ENCODE data around the gene KLHL17.

Gene KLHL17

DNA sequence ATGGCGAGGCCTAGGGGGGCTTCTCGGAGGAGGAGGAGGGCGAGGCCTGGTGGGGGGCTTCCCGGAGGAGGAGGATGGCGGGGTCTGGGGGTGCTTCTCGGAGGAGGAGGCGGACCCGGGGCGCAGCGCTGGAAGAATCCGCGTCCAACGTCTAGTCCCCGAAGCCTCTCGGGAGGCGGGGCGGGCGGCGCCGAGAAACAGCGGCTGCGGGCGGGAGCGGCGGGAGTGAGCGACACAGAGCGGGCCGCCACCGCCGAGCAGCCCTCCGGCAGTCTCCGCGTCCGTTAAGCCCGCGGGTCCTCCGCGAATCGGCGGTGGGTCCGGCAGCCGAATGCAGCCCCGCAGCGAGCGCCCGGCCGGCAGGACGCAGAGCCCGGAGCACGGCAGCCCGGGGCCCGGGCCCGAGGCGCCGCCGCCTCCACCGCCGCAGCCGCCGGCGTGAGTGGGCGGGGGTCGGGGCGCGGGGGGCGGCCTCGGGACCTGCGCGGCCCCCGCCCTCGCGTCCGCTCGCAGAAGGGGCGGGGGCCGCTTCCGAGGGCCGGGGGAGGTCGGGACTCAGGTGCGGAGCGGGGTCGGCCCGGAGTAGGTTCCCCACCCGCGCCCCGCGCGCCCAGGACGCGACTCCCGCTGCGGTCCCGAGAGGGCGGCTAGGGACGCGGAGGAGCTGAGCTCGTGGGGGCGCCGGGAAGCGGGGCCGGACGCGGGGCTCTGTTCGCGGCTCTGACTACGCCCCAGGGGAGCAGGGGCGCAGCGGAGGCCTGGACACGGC, at the start of gene KLHL17:
Gene KLHL17, plus strand, starts transcription at position 222 of the 769 bp plus-strand sequence. Its CDS starts 110 bp downstream, at position 332.
- Mint-ChIP-seq H3K36me3 (peaks cover 10% of the 10 kb centered on the region), H3K4me3 (peak within 1 kb of the TSS; percentile 98), H3K27me3 (no peaks in the 10 kb centered on the region), H3K4me1 (peaks cover 13% of the 10 kb centered on the region), H3K27ac (peak within 1 kb of the TSS; percentile 41), H3K9me3 (no peaks in the 10 kb centered on the region)

DNA sequence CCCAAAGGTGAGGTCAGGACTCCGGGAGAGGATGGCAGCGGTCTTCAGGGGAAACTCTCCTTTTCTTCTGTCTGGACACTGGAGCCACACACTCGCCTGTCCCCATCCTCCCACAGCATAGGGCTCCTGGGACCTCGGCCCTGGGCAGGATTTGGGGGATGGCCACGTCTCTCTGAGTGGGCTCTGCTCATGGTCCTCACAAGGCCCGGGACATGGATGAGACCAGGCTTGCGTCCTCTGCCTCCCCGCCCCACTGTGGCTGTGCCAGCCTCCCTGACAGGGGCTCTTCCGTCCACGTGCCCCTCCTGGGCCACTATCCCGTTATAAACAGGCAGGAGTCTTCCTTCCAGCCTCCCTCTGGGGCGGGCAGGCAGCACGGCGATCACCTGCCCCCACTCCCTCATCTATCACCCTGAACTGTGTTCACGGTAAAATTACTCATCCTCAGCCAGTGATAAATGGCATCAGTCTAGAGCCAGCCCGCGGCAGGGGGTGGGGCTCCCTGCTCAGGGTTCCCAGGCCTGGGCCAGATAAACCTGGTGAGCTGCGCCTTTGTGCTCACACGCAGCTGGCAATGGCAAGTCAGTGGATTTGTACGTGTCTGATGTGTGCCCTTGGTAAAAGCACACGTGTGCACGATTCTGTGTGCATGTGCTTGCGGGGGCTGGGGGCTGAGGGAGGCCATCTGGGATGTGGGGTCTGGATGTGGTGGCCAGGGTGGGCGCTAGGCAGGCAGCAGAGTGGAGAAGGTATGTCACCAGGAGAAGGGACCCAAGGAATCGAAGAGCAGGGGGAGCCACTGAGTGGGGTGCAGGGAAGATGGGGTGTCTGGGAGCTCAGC, 49.3 kb upstream of the KLHL17 start:
- H3K4me1 Mint-ChIP-seq: peaks cover 5% of the 10 kb centered on the region
- H3K9me3 Mint-ChIP-seq: no peaks in the 10 kb centered on the region
- peaks cover 28% of the 10 kb centered on the region for H3K27me3 Mint-ChIP-seq
- no peak overlapping the region for H3K4me3 Mint-ChIP-seq
- H3K27ac Mint-ChIP-seq: no peak overlapping the region
- peaks cover 1% of the 10 kb centered on the region for H3K36me3 Mint-ChIP-seq

DNA sequence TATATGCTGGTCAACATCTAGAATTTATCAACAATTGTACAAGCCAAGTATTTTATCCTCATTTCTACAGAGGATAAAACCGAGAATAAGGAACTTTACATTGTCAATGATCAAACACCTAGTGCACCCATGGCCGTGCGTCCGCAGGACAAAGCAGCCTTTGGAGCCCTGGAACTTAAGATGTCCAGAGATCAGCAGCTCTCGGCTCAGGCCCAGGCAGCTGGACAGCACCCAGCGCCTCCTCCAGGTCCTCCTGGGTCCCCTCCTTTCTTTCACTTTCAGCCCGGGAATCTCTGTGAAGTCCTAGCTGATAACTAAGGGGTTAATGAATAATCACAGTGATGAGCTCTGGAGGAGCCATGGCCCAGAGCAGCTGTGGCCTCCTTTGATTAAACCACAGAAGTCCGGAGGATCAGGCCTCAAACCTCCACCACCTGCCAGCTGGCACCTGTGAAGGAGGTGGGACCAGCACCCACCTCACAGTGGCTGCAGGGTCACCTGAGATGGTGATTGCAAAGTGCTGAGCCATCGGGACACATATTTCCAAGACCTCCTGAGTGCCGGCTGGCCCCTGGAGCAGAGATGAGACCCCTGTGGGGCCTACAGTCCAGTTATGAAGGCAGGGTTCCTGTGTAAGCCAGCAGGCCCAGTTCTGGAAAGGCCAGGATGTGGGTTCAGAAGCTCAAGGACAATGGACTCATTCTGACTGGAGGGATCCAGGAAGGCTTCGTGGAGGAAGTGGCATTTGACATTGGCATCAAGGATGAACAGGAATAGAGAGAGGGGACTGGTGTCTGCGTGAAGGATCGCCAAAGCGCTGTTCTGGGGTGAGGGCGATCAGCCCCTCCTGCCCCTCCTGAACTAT, 48.3 kb upstream of the KLHL17 start:
- Mint-ChIP-seq H3K27me3 (peaks cover 20% of the 10 kb centered on the region), H3K4me1 (peaks cover 5% of the 10 kb centered on the region)

DNA sequence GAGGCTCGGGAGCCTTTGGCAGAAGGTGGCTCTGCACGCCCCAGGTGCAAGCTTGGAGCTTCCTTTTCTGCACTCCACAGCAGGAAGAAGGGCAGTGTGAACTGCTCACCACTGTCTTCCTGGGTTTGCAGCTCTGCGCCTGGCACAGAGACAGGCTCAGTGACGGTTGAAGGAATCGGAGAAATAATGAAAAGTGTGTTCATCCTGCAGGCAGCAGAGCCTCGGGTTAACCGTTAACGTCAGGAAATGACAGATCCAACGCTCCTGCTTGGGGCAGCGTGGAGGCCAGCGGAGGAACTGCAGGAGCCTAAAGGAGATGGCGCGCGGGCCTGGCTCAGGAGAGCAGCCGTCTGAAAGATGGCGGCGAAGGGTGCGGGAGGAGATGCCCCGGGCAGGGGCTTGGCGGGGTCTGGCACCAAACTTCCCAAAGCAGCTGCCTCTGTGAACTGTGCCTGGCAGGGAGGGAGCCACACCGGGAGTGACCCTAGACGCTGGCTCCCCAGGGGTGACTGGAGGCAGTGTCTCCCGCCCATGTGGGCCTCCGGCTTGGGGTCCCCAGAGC, 47.6 kb upstream of the KLHL17 start:
- Mint-ChIP-seq H3K27me3 (peaks cover 21% of the 10 kb centered on the region), H3K36me3 (peaks cover 1% of the 10 kb centered on the region), H3K9me3 (no peaks in the 10 kb centered on the region), H3K27ac (no peak overlapping the region), H3K4me1 (peaks cover 5% of the 10 kb centered on the region), H3K4me3 (no peak overlapping the region)

More for the DNA sequence above, 48.3 kb upstream of the KLHL17 start:
- Mint-ChIP-seq H3K36me3 (peaks cover 1% of the 10 kb centered on the region), H3K9me3 (no peaks in the 10 kb centered on the region), H3K4me3 (no peak overlapping the region), H3K27ac (no peak overlapping the region)

DNA sequence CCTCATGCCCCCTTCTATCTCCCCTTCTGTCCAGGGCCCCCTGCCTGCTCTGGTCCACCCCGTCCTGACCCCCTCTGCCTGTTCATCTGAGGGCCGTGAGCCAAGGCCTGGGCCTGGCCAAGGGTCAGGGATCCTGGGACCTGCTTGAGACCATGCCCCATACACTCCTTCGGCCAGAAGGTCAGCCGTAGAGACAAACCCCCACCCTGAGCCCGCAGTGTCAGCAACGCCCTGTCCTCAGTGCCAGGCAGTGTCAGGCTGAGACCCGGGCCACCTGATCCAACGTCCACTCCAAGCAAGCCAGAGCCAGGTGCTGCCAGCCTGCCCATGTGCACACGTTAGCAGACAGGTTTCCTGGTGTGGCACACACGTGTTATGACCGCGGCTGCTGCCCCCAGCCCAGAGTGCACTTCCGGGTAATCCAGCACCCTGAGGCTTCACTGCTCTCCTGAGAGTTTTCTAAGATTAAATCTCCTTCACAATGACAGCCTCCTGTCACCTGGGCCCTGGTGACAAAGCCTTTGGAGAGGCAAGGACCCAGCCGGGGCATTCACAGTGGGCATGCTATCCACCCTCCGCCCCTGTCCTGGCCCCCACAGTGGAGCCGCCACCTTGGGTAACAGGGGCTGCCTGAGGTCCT, 46.8 kb upstream of the KLHL17 start:
- no peak overlapping the region for H3K4me3 Mint-ChIP-seq
- no peaks in the 10 kb centered on the region for H3K9me3 Mint-ChIP-seq
- H3K4me1 Mint-ChIP-seq: peaks cover 5% of the 10 kb centered on the region
- H3K27me3 Mint-ChIP-seq: peaks cover 17% of the 10 kb centered on the region
- H3K36me3 Mint-ChIP-seq: no peaks in the 10 kb centered on the region
- no peak overlapping the region for H3K27ac Mint-ChIP-seq

DNA sequence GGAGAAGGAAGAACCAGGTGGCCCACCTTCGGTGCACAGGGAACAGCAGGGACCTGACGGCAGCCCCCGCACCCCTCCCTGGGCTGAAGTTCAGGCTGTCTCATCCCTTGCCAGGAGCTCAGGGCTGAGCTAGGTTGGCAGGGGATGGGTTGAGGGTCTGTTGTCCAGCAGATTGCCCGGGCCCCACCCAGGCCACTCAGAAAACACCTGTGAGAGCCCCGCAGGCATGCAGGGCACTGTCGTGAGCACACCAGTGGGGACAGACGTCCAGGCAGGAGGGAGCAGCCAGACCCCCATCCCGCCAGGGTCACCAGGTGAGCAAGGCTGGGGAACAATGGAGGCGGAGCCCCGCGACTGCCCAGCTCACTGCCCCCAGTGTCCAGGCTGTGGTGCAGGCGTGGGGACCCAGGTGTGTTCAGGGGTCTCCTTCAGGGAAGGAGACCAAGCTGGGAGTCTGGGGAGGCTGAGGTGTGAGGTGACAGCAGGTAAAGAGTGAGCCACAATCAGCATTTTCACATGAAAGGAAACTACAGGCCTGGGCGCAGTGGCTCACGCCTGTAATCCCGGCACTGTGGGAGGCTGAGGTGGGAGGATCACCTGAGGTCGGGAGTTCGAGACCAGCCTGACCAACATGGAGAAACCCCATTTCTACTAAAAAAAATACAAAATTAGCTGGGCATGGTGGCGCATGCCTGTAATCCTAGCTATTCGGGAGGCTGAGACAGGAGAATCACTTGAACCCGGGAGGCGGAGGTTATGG, 46.1 kb upstream of the KLHL17 start:
- peaks cover 5% of the 10 kb centered on the region for H3K4me1 Mint-ChIP-seq
- no peak overlapping the region for H3K4me3 Mint-ChIP-seq
- no peaks in the 10 kb centered on the region for H3K9me3 Mint-ChIP-seq
- no peaks in the 10 kb centered on the region for H3K36me3 Mint-ChIP-seq
- no peak overlapping the region for H3K27ac Mint-ChIP-seq
- H3K27me3 Mint-ChIP-seq: peaks cover 18% of the 10 kb centered on the region

DNA sequence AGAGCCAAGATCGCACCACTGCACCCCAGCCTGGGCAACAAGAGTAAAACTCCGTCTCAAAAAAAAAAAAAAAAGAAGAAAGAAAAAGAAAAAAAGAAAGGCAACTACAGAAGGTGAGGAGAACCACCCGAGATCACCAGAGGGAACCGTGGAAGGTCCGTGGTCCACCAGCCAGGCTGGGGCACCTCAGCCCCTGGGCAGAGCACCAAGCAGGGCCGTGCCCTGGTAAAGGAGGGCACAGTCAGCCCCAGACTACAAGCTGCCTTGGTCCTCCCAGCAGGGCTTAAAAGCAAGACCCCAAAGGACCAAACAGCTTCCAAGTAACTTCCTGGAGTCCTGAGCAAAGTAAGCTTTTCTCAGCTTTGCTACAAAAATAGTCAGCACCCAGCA, 45.5 kb upstream of the KLHL17 start:
- Mint-ChIP-seq H3K9me3 (no peaks in the 10 kb centered on the region), H3K36me3 (no peaks in the 10 kb centered on the region), H3K27me3 (peaks cover 18% of the 10 kb centered on the region), H3K27ac (no peak overlapping the region), H3K4me1 (peaks cover 5% of the 10 kb centered on the region), H3K4me3 (no peak overlapping the region)

DNA sequence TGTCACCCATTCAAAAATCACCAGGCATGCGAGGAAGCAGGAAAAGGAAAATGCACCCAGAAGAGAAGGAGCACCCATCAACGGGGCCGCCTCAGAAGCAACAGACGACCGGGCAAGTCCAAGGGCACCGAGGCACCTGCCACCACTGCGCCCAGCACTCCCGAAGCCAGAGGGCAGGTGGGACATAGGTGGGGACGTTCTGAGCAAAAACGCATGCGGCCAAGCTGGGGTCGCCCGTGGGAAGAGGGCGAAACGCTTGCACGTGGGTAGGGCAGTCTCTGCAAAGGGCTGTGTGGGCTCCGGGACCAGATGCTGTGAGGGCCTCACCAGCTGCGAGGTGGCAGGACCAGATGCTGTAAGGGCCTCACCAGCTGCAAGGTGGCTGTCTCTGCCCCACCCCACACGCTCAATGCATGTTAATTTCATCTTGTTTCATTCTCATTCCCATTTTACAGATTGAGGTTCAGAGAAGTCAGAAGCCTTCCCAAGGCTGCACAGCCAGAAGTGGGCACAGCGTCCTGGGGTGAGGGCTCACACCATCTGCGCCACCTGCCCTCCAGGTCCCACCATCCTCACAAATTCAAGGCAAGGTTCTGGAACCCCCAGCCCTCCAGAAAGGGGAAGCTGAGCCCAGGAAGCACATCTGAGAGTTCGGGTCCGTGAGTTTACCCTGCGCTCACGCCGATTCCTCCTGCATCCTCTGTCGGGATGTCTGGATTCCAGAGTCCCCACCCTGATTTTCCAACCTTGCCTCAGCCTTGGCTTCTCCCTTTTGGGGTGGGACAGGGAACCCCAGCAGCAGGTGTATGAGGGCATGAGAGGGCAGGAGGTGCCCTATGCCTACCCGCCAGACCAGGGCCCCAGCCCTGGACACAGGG, 44.9 kb upstream of the KLHL17 start:
- Mint-ChIP-seq H3K4me3 (no peak overlapping the region), H3K36me3 (no peaks in the 10 kb centered on the region), H3K4me1 (peaks cover 8% of the 10 kb centered on the region), H3K9me3 (no peaks in the 10 kb centered on the region), H3K27ac (no peak overlapping the region), H3K27me3 (peaks cover 21% of the 10 kb centered on the region)

DNA sequence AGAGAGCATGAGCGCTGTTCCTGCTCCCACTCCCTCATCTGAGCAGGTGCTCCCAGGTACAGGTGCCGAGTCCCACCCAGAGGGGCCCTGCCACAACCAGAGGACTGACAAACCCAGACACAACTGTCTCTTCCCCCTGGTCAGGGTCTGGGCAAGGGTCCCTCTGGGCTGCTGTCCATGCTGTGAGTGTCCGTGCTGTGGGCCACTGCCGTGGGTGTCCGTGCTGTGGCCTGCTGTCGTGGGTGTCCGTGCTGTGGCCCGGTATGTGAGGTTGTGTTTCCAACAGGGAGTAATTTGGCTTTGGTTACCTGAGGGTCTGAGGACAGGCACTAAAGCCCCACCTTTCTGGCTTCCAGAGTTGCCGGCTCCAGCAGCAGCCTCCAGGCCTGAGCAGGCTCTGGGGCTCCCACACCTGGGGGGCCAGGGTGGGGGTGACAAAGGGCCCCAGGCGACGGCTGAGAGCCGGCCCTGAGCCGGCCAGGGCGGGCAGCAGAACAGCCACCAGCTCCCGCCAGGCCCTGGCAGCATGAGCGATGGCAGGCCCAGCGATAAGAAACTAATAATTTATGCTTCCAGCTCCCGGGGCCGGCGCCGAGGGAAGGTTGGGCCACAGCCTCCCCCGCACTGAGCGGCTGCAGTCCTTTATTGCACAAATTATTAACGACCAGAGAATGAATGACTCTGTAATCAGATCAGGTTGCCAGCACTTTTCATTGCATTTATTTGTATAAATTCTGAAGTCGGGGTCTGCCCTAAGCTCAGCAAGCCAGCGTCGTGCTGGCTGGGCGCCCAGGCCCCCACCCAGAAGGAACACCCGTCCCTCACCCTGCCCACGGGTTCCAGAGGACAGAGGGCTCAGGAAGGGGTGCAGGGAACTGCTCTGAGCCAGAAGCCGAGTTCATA, 44.0 kb upstream of the KLHL17 start:
- Mint-ChIP-seq H3K27ac (no peak overlapping the region), H3K27me3 (peaks cover 17% of the 10 kb centered on the region), H3K36me3 (no peaks in the 10 kb centered on the region), H3K4me1 (peaks cover 14% of the 10 kb centered on the region), H3K4me3 (no peak overlapping the region), H3K9me3 (no peaks in the 10 kb centered on the region)

DNA sequence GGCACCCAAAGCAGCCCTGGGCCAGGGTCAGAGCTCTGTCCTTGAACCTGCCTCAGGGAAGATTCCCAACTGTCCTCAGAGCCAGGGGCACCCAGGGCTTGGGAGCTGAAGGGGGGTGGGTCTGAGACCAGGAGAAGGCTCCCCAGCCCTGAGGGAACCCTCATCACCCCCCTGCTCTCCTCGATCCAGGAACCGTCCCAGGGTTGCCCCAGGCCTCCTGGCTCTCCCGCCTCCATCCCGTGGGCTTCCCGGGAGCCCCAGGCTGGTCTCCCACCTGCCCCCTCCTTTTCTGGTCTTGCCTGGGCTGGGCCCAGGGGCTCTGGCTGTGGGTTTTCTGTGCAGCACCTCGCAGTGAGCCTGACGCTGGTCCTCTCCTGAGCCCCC, 43.3 kb upstream of the KLHL17 start:
- Mint-ChIP-seq H3K4me3 (no peak overlapping the region), H3K27ac (no peak overlapping the region), H3K36me3 (no peaks in the 10 kb centered on the region), H3K27me3 (peaks cover 20% of the 10 kb centered on the region), H3K4me1 (peaks cover 16% of the 10 kb centered on the region), H3K9me3 (no peaks in the 10 kb centered on the region)

DNA sequence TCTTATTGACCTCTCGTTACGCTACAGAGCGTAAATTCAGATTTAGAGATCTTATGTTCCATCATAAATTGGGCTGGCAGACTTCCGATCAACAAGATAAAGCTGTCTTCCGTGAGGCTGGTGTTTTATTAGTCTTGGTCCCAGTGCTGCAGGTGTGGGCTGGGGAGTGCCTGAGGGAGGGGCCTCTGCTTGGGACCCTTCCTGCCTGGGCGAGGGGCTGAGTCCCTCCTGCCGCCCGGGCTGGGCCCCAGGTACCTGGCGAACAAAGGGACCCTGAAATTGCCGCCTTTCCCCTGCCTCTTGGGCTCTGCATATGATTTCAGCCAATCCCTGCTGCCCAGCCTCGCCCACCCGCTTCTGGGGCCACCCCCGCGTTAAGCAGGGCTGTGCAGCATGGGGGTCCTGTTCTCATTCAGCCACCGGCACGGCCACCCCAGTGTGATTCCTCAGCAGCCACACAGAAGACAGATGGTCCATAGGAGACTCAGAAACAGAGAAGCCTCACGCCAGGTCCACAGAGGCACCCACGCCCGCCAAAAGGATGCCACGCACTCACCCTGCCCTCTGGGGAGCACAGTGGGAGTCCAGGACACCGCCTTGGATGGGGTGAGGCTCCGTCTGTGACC, 42.8 kb upstream of the KLHL17 start:
- H3K9me3 Mint-ChIP-seq: no peaks in the 10 kb centered on the region
- H3K4me3 Mint-ChIP-seq: no peak overlapping the region
- H3K27ac Mint-ChIP-seq: no peak overlapping the region
- peaks cover 22% of the 10 kb centered on the region for H3K27me3 Mint-ChIP-seq
- H3K36me3 Mint-ChIP-seq: no peaks in the 10 kb centered on the region
- peaks cover 12% of the 10 kb centered on the region for H3K4me1 Mint-ChIP-seq

DNA sequence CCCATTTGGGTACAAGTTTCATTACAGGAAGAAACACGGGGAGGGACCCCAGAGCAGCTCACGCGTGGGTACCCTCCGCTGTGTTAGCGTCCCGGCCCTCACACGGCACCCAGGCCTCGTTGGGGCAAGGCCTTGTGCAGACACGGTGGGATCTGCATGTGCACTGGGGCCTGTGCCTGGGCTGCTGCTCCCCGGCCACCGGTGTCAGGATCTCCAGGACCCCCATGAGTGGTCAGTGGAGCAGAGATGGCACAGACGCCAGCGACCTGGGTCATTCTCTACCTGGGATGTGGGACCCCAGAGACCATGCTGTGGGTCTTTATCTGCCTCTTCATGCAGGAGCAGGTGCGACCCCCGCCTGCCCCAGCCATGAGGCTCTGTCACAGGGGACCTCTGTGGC, 42.0 kb upstream of the KLHL17 start:
- H3K27me3 Mint-ChIP-seq: peaks cover 21% of the 10 kb centered on the region

More for the DNA sequence above, 42.0 kb upstream of the KLHL17 start:
- no peaks in the 10 kb centered on the region for H3K9me3 Mint-ChIP-seq
- peaks cover 14% of the 10 kb centered on the region for H3K4me1 Mint-ChIP-seq
- H3K4me3 Mint-ChIP-seq: no peak overlapping the region
- no peak overlapping the region for H3K27ac Mint-ChIP-seq
- H3K36me3 Mint-ChIP-seq: no peaks in the 10 kb centered on the region

Measured in activated naive CD4-positive, alpha-beta T cell treated with anti-CD3 and anti-CD28 coated beads, Interleukin-2, amount 50 U/mL, for 24 hours (primary cell).